ENCODE measurements around the gene ZNF57. TPM values are rescaled to one million over a fixed set of nuclear protein-coding genes. Genes with fewer than 3 reads are reported as not detected.

The ZNF57 gene
- total and polyA plus RNA-seq, 2 of the 13 experiments (the other 11 are each of a cell fraction or from before 2014, with no cell fraction given): 6.6 to 17.5 TPM

- TF ChIP-seq ZNF513 (CRISPR knock-in tag; conservative IDR thresholded peaks at IDR 0.05) (no peak), XRCC5 (optimal IDR thresholded peaks at IDR 0.05; ENCODE audit: low read length) (no peak), SOX5 (CRISPR knock-in tag; IDR thresholded peaks at IDR 0.05; ENCODE audit: borderline replicate concordance) (peak; percentile 4; the same call in 1 of the 2 replicates), ZNF691 (CRISPR knock-in tag; IDR thresholded peaks at IDR 0.05; ENCODE audit: borderline replicate concordance, low read depth) (no peak), KDM3A (CRISPR knock-in tag; IDR thresholded peaks at IDR 0.05; ENCODE audit: low read depth) (no peak), ZNF550 (CRISPR knock-in tag; IDR thresholded peaks at IDR 0.05; ENCODE audit: borderline replicate concordance) (no peak), TMF1 (CRISPR knock-in tag; IDR thresholded peaks at IDR 0.05; ENCODE audit: low read depth) (0 out of 2 replicates have a peak, but pooled peaks have one; percentile 8), ZNF318 (CRISPR knock-in tag; IDR thresholded peaks at IDR 0.05) (no peak), TAF1 (CRISPR knock-in tag; IDR thresholded peaks at IDR 0.05) (no peak), ZNF570 (CRISPR knock-in tag; IDR thresholded peaks at IDR 0.05; ENCODE audit: borderline replicate concordance) (no peak), KDM5A (IDR thresholded peaks at IDR 0.05; ENCODE audit: borderline replicate concordance, low read length) (peak; percentile 4; the same call in 1 of the 2 replicates), ARNTL (CRISPR knock-in tag; IDR thresholded peaks at IDR 0.05) (no peak), KDM1A (CRISPR knock-in tag; IDR thresholded peaks at IDR 0.05) (no peak), ZBTB25 (CRISPR knock-in tag; IDR thresholded peaks at IDR 0.05) (no peak)
Observed at GRCh38 chr19:2866495-2867024, 34.2 kb upstream of the ZNF57 start (continued).
